ENCODE measurements around the gene PLAC8. TPM values are rescaled to one million over a fixed set of nuclear protein-coding genes. Genes with fewer than 3 reads are reported as not detected.
A peak's percentile ranks its signal among the peaks of the same experiment; 100 is the strongest.

Gene PLAC8
- total and polyA plus RNA-seq, 2 of the 8 experiments (the other 6 are each of a cell fraction or from before 2014, with no cell fraction given), result 0.98 to 1.1 TPM

DNA sequence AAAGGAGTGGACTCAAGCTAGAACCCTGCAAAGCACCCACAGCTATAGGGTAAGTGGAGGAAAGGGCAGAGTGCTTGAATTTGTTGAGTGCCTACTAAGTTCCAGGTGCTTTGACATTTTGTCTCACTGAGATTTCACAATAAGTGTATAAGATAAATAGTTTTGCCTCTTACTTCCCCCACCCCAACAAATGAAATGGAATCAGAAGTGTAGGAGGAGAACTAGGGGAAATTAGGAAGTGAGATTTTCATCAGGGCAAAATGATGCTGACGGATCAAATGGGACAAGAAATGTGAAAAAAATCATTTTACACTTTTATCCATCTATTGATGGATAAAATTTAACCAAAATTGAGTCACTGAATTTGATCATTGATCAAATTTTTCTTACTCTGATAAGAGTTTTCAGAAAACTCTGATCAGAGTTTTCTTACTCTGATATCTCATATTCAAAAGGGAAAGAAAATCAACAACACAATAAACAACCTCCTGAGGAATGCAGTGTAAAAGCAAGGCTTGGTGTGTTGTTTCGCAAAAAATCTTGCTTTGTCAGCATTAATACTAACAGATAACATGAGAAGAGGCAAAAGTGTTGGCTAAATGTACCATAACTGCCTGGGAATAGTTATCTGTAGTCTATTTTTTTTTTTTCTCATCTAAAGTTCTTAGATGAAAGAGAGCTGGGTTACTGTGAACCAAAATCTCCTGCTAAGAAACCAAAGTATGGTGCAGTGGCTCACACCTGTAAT, 24.9 kb downstream of the PLAC8 start:
- no peaks in the 10 kb centered on the region for H3K27me3 ChIP-seq (replicated peaks in 1 of 4; ENCODE audit: control insufficient read depth in 3 of 4, extremely low read depth in 1 of 4, insufficient read depth in 3 of 4, low read length in 3 of 4)
- no peak overlapping the region for H3K27ac ChIP-seq (ENCODE audit: low read depth, low read length)
- TF ChIP-seq KDM4A (IDR thresholded peaks at IDR 0.05; ENCODE audit: low read depth, low read length, severe bottlenecking) (no peak), MAFK (IDR thresholded peaks at IDR 0.05; ENCODE audit: low read depth, low read length) (peak; percentile 89; the same call in 1 of the 2 replicates)
- H3K56ac ChIP-seq (replicated peaks; ENCODE audit: insufficient read length, low read depth, low read length), result no peak overlapping the region
- 88% methylated on average over 2 of the region's 2 CpGs; no CpG with 5 or more reads in 1 of the 2 experiments for WGBS, 2 experiments (ENCODE audit: extremely low coverage in 1 of 2, insufficient coverage in 1 of 2, insufficient read length in 1 of 2, insufficient replicate concordance in 2 of 2, low coverage in 1 of 2, low lambda C conversion rate in 2 of 2, missing lambda C conversion rate in 1 of 2)
- H2BK5ac ChIP-seq (ENCODE audit: low read depth, low read length), result no peak overlapping the region
- H3K9ac ChIP-seq (replicated peaks in 1 of 4; ENCODE audit: extremely low read depth in 1 of 4, low read depth in 3 of 4, low read length in 3 of 4), result no peak overlapping the region
- no peaks in the 10 kb centered on the region for H4K20me1 ChIP-seq (replicated peaks in 1 of 2; ENCODE audit: control insufficient read depth in 1 of 2, insufficient read depth in 2 of 2, low read length in 2 of 2)
- H2BK20ac ChIP-seq (ENCODE audit: low read length), result no peak overlapping the region
- DNase-seq (ENCODE audit: low read depth in 1 of 2, low spot score in 2 of 2), result no peak
- no peak overlapping the region for H3K14ac ChIP-seq (ENCODE audit: insufficient read length)
- FAIRE-seq, result no peak
- H3K23ac ChIP-seq (ENCODE audit: insufficient read length), result no peak overlapping the region
- no peaks in the 10 kb centered on the region for H3K23me2 ChIP-seq (ENCODE audit: low read depth, low read length)
- CTCF ChIA-PET (ENCODE audit: partially characterized antibody), result interaction anchor here (1.3 kb wide), 1 partner anchor 15 kb away, joined by 3 read pairs; no protein-coding TSS in a partner anchor
- H4K91ac ChIP-seq (replicated peaks; ENCODE audit: insufficient read length, low read length), result no peak overlapping the region
- no peak overlapping the region for H2AK5ac ChIP-seq (ENCODE audit: low read depth, low read length)
- no peak overlapping the region for H2BK120ac ChIP-seq (replicated peaks; ENCODE audit: low read depth, low read length)
- no peaks in the 10 kb centered on the region for H3K36me3 ChIP-seq (ENCODE audit: control insufficient read depth in 2 of 4, insufficient read depth in 4 of 4, low read length in 3 of 4)
- H4K8ac ChIP-seq (ENCODE audit: extremely low read depth, insufficient read depth, low read length), result no peak overlapping the region
- no peak overlapping the region for H3K18ac ChIP-seq (ENCODE audit: extremely low read depth, low read length)
- H3K9me3 ChIP-seq (ENCODE audit: insufficient read depth in 2 of 2, low read depth in 1 of 2, low read length in 1 of 2), result no peaks in the 10 kb centered on the region
- H3K79me1 ChIP-seq (ENCODE audit: low read depth, low read length), result no peaks in the 10 kb centered on the region
- no peaks in the 10 kb centered on the region for H3K4me1 ChIP-seq (replicated peaks in 1 of 4; ENCODE audit: control insufficient read depth in 3 of 4, insufficient read depth in 4 of 4, low read length in 3 of 4)
- H3K4me3 ChIP-seq (ENCODE audit: extremely low read depth in 1 of 4, insufficient read depth in 2 of 4, low read depth in 3 of 4, low read length in 4 of 4), result no peak overlapping the region
- no peaks in the 10 kb centered on the region for H3K79me2 ChIP-seq (ENCODE audit: control insufficient read depth in 1 of 2, insufficient read depth in 2 of 2, low read length in 2 of 2)
- no peak overlapping the region for H2BK15ac ChIP-seq (ENCODE audit: low read length)
- POLR2A ChIA-PET (ENCODE audit: partially characterized antibody), result interaction anchor here (1.2 kb wide), 1 partner anchor 194 kb away, joined by 3 read pairs; no protein-coding TSS in a partner anchor
- H2BK12ac ChIP-seq (ENCODE audit: low read depth, low read length), result no peak overlapping the region
- H2AFZ ChIP-seq (ENCODE audit: low read length), result no peak overlapping the region
- H4K5ac ChIP-seq (ENCODE audit: insufficient read length, low read depth, low read length), result no peak overlapping the region
- H3K4ac ChIP-seq (replicated peaks; ENCODE audit: insufficient read length, low read depth, low read length), result no peak overlapping the region
- H3K4me2 ChIP-seq (ENCODE audit: insufficient read depth in 1 of 2, low read depth in 2 of 2, low read length in 2 of 2), result no peak overlapping the region
